Neural progenitor cell (in vitro differentiated cells): ENCODE data around the gene CDK13. TPM values are rescaled to one million over a fixed set of nuclear protein-coding genes. Genes with fewer than 3 reads are reported as not detected.

Experiments
- DNase-seq: peaks from one replicate; pipeline ENCODE4 v3.0.0-alpha.2; 2016; ENCODE audit warnings: low spot score
- H2AFZ ChIP-seq: fragments of 200-600 bp; sonication (generic); replicated peaks from 2 replicates; pipeline ENCODE4 v1.6.1; 2016; ENCODE audit warnings: antibody characterized with exemption
- H3F3A ChIP-seq: fragments of 200-600 bp; sonication (generic); 2 replicates; pipeline ENCODE4 v1.6.1; 2016; ENCODE audit warnings: antibody characterized with exemption, low read depth
- H3K27ac ChIP-seq: fragments of 200-600 bp; sonication (generic); 2 replicates; pipeline ENCODE4 v1.5.1; 2016; ENCODE audit warnings: mild to moderate bottlenecking
- H3K27me3 ChIP-seq: fragments of 200-600 bp; sonication (generic); 2 replicates; pipeline ENCODE4 v1.6.1; 2016; ENCODE audit warnings: mild to moderate bottlenecking, moderate library complexity
- H3K36me3 ChIP-seq: fragments of 200-600 bp; sonication (generic); 2 replicates; pipeline ENCODE4 v1.5.1; 2016
- H3K4me1 ChIP-seq: fragments of 200-600 bp; sonication (generic); 2 replicates; pipeline ENCODE4 v1.6.1; 2016; ENCODE audit warnings: mixed run types
- H3K4me2 ChIP-seq: fragments of 200-600 bp; sonication (generic); 2 replicates; pipeline ENCODE4 v1.6.1; 2016
- H3K4me3 ChIP-seq: fragments of 200-600 bp; sonication (generic); 2 replicates; pipeline ENCODE4 v1.5.1; 2016
- H3K79me2 ChIP-seq: fragments of 200-600 bp; sonication (generic); 2 replicates; pipeline ENCODE4 v1.6.1; 2016; ENCODE audit warnings: low read depth
- H3K9ac ChIP-seq: fragments of 200-600 bp; sonication (generic); 2 replicates; pipeline ENCODE4 v1.6.1; 2016
- H3K9me3 ChIP-seq: fragments of 200-600 bp; sonication (generic); 2 replicates; pipeline ENCODE4 v1.5.1; 2016; ENCODE audit warnings: low read depth
- H4K20me1 ChIP-seq: fragments of 200-600 bp; sonication (generic); 2 replicates; pipeline ENCODE4 v1.6.1; 2016; ENCODE audit warnings: low read depth
- H3K27ac Mint-ChIP-seq: 3 replicates; pipeline ENCODE4 v1.8.0; 2021; ENCODE audit warnings: mixed read lengths
- H3K27me3 Mint-ChIP-seq: 2 replicates; pipeline ENCODE4 v1.8.0; 2022; ENCODE audit warnings: low read depth, mild to moderate bottlenecking, inconsistent platforms, moderate library complexity, mixed read lengths; ENCODE audit not compliant: insufficient read depth
- H3K36me3 Mint-ChIP-seq: 3 replicates; pipeline ENCODE4 v1.8.0; 2021; ENCODE audit warnings: mixed read lengths
- H3K4me1 Mint-ChIP-seq: 3 replicates; pipeline ENCODE4 v1.8.0; 2021; ENCODE audit warnings: mixed read lengths
- H3K4me3 Mint-ChIP-seq: 3 replicates; pipeline ENCODE4 v1.8.0; 2021; ENCODE audit warnings: mild to moderate bottlenecking, moderate library complexity, mixed read lengths
- H3K9me3 Mint-ChIP-seq: 3 replicates; pipeline ENCODE4 v1.8.0; 2020; ENCODE audit warnings: mixed read lengths
- EZH2 ChIP-seq: fragments of 200-600 bp; sonication (generic); IDR thresholded peaks from 2 replicates; pipeline ENCODE4 v1.6.1; 2017; ENCODE audit warnings: antibody characterized with exemption, mild to moderate bottlenecking, moderate library complexity
- EZH2phosphoT487 ChIP-seq: fragments of 200-600 bp; sonication (generic); IDR thresholded peaks from 2 replicates; pipeline ENCODE4 v1.6.1; 2017; ENCODE audit warnings: antibody characterized with exemption
- total RNA-seq: library from RNA; depleted of rRNA; stranded (reverse); fragments of >200 nt; gene quantifications from 2 replicates; pipeline ENCODE4 v1.2.3, GENCODE V29; 2015; ENCODE audit warnings: low replicate concordance
- TF ChIP-seq, protein P1 (sequence below): fragments of 200-600 bp; sonication (generic); IDR thresholded peaks from 2 replicates; pipeline ENCODE4 v1.5.1; 2017; ENCODE audit warnings: antibody characterized with exemption, mild to moderate bottlenecking

Gene CDK13
- total RNA-seq, 1 donor from 2014 or later = 75.5 TPM

GRCh38 chr7:39919646-39920045 is 30.4 kb upstream of the CDK13 start:
- H3K9me3 ChIP-seq = no peaks in the 10 kb centered on the region
- H4K20me1 ChIP-seq = no peaks in the 10 kb centered on the region
- no peaks in the 10 kb centered on the region for H3K9me3 Mint-ChIP-seq
- no peak overlapping the region for H3K4me3 ChIP-seq
- H3K27me3 ChIP-seq = no peaks in the 10 kb centered on the region
- no peaks in the 10 kb centered on the region for H3K36me3 ChIP-seq
- no peak overlapping the region for H3K4me2 ChIP-seq
- DNase-seq = no peak
- H3K4me1 ChIP-seq = peaks cover 6% of the 10 kb centered on the region
- no peaks in the 10 kb centered on the region for H3K79me2 ChIP-seq
- H3K27ac Mint-ChIP-seq = no peak overlapping the region
- H2AFZ ChIP-seq = no peak overlapping the region
- H3K4me1 Mint-ChIP-seq = peaks cover 14% of the 10 kb centered on the region
- no peak overlapping the region for H3K9ac ChIP-seq
- H3K4me3 Mint-ChIP-seq = no peak overlapping the region
- H3F3A ChIP-seq = peaks cover 6% of the 10 kb centered on the region
- no peak overlapping the region for H3K27ac ChIP-seq
- TF ChIP-seq, protein P1, sequence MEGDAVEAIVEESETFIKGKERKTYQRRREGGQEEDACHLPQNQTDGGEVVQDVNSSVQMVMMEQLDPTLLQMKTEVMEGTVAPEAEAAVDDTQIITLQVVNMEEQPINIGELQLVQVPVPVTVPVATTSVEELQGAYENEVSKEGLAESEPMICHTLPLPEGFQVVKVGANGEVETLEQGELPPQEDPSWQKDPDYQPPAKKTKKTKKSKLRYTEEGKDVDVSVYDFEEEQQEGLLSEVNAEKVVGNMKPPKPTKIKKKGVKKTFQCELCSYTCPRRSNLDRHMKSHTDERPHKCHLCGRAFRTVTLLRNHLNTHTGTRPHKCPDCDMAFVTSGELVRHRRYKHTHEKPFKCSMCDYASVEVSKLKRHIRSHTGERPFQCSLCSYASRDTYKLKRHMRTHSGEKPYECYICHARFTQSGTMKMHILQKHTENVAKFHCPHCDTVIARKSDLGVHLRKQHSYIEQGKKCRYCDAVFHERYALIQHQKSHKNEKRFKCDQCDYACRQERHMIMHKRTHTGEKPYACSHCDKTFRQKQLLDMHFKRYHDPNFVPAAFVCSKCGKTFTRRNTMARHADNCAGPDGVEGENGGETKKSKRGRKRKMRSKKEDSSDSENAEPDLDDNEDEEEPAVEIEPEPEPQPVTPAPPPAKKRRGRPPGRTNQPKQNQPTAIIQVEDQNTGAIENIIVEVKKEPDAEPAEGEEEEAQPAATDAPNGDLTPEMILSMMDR = no peak
- TF ChIP-seq EZH2 = no peak
- no peak for TF ChIP-seq EZH2phosphoT487
- H3K36me3 Mint-ChIP-seq = no peaks in the 10 kb centered on the region
- peaks cover 14% of the 10 kb centered on the region for H3K27me3 Mint-ChIP-seq

DNA sequence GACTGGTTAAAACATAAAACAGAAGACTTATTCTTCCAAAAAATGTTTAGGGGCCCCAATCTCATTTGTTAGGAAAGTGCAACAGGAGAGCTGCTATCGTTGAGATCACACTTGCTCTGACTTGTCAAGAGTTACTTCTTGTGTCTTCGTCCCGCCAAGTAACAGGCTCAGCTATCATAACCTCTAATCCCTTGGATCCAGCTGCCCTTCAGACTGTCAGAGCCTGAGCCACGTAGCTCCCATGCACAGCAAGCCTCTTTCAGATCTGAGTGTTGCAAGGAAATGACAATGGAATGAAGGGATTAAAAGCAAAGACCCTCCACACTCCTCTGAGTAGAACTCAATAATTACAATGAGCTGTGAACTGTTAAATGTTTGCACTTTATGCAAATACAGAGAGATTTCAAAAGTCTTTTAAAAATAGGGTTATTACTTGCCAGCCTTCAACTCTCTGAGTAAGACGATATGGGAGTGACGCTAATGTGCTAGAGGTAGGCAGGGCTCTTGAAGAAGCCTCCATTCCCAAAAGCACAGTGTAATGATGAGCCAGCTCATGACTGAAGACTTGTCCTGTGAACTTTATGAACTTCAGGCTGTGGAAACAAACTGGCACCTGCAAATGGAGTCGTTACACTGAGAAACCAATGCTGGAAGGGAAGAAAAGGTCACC is 28.4 kb upstream of the CDK13 start:
- H3K79me2 ChIP-seq = no peaks in the 10 kb centered on the region
- H3K4me3 ChIP-seq = no peak overlapping the region
- H3K4me1 Mint-ChIP-seq = peaks cover 14% of the 10 kb centered on the region
- no peak for TF ChIP-seq EZH2
- no peaks in the 10 kb centered on the region for H3K9me3 Mint-ChIP-seq
- H2AFZ ChIP-seq = no peak overlapping the region
- peaks cover 6% of the 10 kb centered on the region for H3F3A ChIP-seq
- H3K4me2 ChIP-seq = no peak overlapping the region
- no peaks in the 10 kb centered on the region for H3K9me3 ChIP-seq
- H4K20me1 ChIP-seq = no peaks in the 10 kb centered on the region
- no peaks in the 10 kb centered on the region for H3K36me3 ChIP-seq
- H3K4me1 ChIP-seq = peaks cover 6% of the 10 kb centered on the region
- peak; percentile 70 for DNase-seq
- no peak overlapping the region for H3K9ac ChIP-seq
- H3K36me3 Mint-ChIP-seq = no peaks in the 10 kb centered on the region
- no peaks in the 10 kb centered on the region for H3K27me3 ChIP-seq
- H3K27ac Mint-ChIP-seq = peak overlapping the region; percentile 51
- H3K4me3 Mint-ChIP-seq = no peak overlapping the region
- H3K27ac ChIP-seq = no peak overlapping the region
- peaks cover 14% of the 10 kb centered on the region for H3K27me3 Mint-ChIP-seq

GRCh38 chr7:39922580-39922979 is 27.5 kb upstream of the CDK13 start:
- peaks cover 6% of the 10 kb centered on the region for H3F3A ChIP-seq
- H2AFZ ChIP-seq = no peak overlapping the region
- H3K4me1 ChIP-seq = peaks cover 6% of the 10 kb centered on the region
- no peaks in the 10 kb centered on the region for H3K27me3 ChIP-seq
- no peak overlapping the region for H3K27ac ChIP-seq
- no peak overlapping the region for H3K4me2 ChIP-seq
- no peak overlapping the region for H3K4me3 Mint-ChIP-seq
- no peaks in the 10 kb centered on the region for H3K9me3 ChIP-seq
- H3K27ac Mint-ChIP-seq = no peak overlapping the region
- no peak for DNase-seq
- H3K36me3 ChIP-seq = no peaks in the 10 kb centered on the region
- H3K9ac ChIP-seq = no peak overlapping the region
- H4K20me1 ChIP-seq = no peaks in the 10 kb centered on the region
- TF ChIP-seq, protein P1 = no peak
- TF ChIP-seq EZH2 (no peak), EZH2phosphoT487 (no peak)
- no peaks in the 10 kb centered on the region for H3K9me3 Mint-ChIP-seq
- peaks cover 13% of the 10 kb centered on the region for H3K27me3 Mint-ChIP-seq
- no peaks in the 10 kb centered on the region for H3K79me2 ChIP-seq
- peaks cover 14% of the 10 kb centered on the region for H3K4me1 Mint-ChIP-seq
- H3K36me3 Mint-ChIP-seq = no peaks in the 10 kb centered on the region
- H3K4me3 ChIP-seq = no peak overlapping the region

DNA sequence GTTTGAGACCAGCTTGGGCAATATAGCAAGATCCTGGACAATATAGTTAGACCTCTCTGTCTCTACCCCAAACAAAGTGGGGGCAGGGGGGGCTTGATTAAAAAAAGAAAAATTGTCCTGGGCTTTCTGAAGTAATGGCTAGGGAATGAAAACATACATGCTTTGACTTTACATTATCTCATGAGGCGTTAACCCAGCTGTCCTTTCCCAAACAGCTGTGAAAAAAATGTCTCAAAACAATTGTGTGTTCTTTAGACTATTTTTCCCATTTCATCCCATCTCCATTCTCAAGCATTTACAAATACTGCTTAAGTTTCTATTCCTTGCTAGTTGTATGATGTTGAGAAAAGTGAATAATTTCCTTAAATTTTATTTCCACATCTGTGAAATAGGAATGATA is 27.0 kb upstream of the CDK13 start:
- H3F3A ChIP-seq = peaks cover 6% of the 10 kb centered on the region
- no peaks in the 10 kb centered on the region for H3K36me3 Mint-ChIP-seq
- no peak overlapping the region for H2AFZ ChIP-seq
- H3K4me1 ChIP-seq = peaks cover 6% of the 10 kb centered on the region
- no peak overlapping the region for H3K9ac ChIP-seq
- no peak overlapping the region for H3K27ac Mint-ChIP-seq
- H4K20me1 ChIP-seq = no peaks in the 10 kb centered on the region
- no peaks in the 10 kb centered on the region for H3K79me2 ChIP-seq
- H3K27me3 ChIP-seq = no peaks in the 10 kb centered on the region
- no peak for DNase-seq
- peaks cover 14% of the 10 kb centered on the region for H3K4me1 Mint-ChIP-seq
- H3K36me3 ChIP-seq = no peaks in the 10 kb centered on the region
- TF ChIP-seq EZH2phosphoT487 (no peak), EZH2 (no peak)
- TF ChIP-seq, protein P1 = no peak
- no peaks in the 10 kb centered on the region for H3K9me3 ChIP-seq
- H3K27ac ChIP-seq = no peak overlapping the region
- H3K4me2 ChIP-seq = no peak overlapping the region
- H3K27me3 Mint-ChIP-seq = peaks cover 12% of the 10 kb centered on the region
- H3K9me3 Mint-ChIP-seq = no peaks in the 10 kb centered on the region
- H3K4me3 Mint-ChIP-seq = no peak overlapping the region
- H3K4me3 ChIP-seq = no peak overlapping the region
